H9 (cell line): Measurements from ENCODE around the gene PLCH1. TPM values are rescaled to one million over a fixed set of nuclear protein-coding genes. Genes with fewer than 3 reads are reported as not detected.

Experiments used
- DNase-seq: peaks from one replicate; pipeline ENCODE4 v3.0.0-alpha.2; 2017
- H2AFZ ChIP-seq: one replicate; pipeline ENCODE4 v1.6.1; 2013; ENCODE audit warnings: mild to moderate bottlenecking, low read length, control low read depth, moderate library complexity
- H2AK5ac ChIP-seq: 2 replicates; pipeline ENCODE4 v1.6.1; 2013; ENCODE audit warnings: low read length, control low read depth, mixed read lengths; ENCODE audit not compliant: insufficient read length
- H2BK120ac ChIP-seq: one replicate; pipeline ENCODE4 v1.6.1; 2013; ENCODE audit warnings: low read depth, mild to moderate bottlenecking, low read length, control low read depth, inconsistent platforms; ENCODE audit not compliant: poor library complexity, severe bottlenecking
- H2BK12ac ChIP-seq: 2 replicates; pipeline ENCODE4 v1.6.1; 2013; ENCODE audit warnings: low read length, control low read depth, mixed read lengths, low read depth; ENCODE audit not compliant: insufficient read length
- H2BK15ac ChIP-seq: 2 replicates; pipeline ENCODE4 v1.6.1; 2013; ENCODE audit warnings: low read depth, low read length, control low read depth
- H2BK20ac ChIP-seq: one replicate; pipeline ENCODE4 v1.6.1; 2013; ENCODE audit warnings: low read depth, mild to moderate bottlenecking, low read length, control low read depth, inconsistent platforms; ENCODE audit not compliant: poor library complexity, severe bottlenecking
- H2BK5ac ChIP-seq: 2 replicates; pipeline ENCODE4 v1.6.1; 2013; ENCODE audit warnings: low read length, control low read depth, mixed read lengths; ENCODE audit not compliant: insufficient read length
- H3K14ac ChIP-seq: 2 replicates; pipeline ENCODE4 v1.6.1; 2013; ENCODE audit warnings: low read length, control low read depth; ENCODE audit not compliant: insufficient read depth
- H3K18ac ChIP-seq: 2 replicates; pipeline ENCODE4 v1.6.1; 2013; ENCODE audit warnings: low read depth, mild to moderate bottlenecking, mixed read lengths, low read length, control low read depth; ENCODE audit not compliant: insufficient read length
- H3K23ac ChIP-seq: 2 replicates; pipeline ENCODE4 v1.6.1; 2013; ENCODE audit warnings: low read length, control low read depth, mixed read lengths, low read depth; ENCODE audit not compliant: insufficient read length
- H3K23me2 ChIP-seq: 2 replicates; pipeline ENCODE4 v1.6.1; 2013; ENCODE audit warnings: low read depth, mild to moderate bottlenecking, mixed read lengths, low read length, control low read depth; ENCODE audit not compliant: insufficient read length, poor library complexity, severe bottlenecking
- H3K27ac ChIP-seq: 2 replicates; pipeline ENCODE4 v1.5.1; 2013; ENCODE audit warnings: low read length, control low read depth, mixed read lengths, low read depth; ENCODE audit not compliant: insufficient read length
- H3K27me3 ChIP-seq: 2 replicates; pipeline ENCODE4 v1.6.1; 2013; ENCODE audit warnings: low read length, control low read depth, inconsistent platforms; ENCODE audit not compliant: insufficient read depth
- H3K4ac ChIP-seq: 2 replicates; pipeline ENCODE4 v1.6.1; 2013; ENCODE audit warnings: low read depth, mild to moderate bottlenecking, control low read depth, inconsistent platforms, low read length, moderate library complexity
- H3K4me1 ChIP-seq: 2 replicates; pipeline ENCODE4 v1.6.1; 2013; ENCODE audit warnings: low read length, control low read depth, inconsistent platforms; ENCODE audit not compliant: insufficient read depth
- H3K4me2 ChIP-seq: 2 replicates; pipeline ENCODE4 v1.6.1; 2013; ENCODE audit warnings: low read length, control low read depth, mixed read lengths; ENCODE audit not compliant: insufficient read length, insufficient read depth
- H3K56ac ChIP-seq: 2 replicates; pipeline ENCODE4 v1.6.1; 2013; ENCODE audit warnings: low read depth, mild to moderate bottlenecking, mixed read lengths, low read length, control low read depth; ENCODE audit not compliant: insufficient read length
- H3K79me1 ChIP-seq: 2 replicates; pipeline ENCODE4 v1.6.1; 2013; ENCODE audit warnings: low read depth, mild to moderate bottlenecking, moderate library complexity, low read length, control low read depth, inconsistent platforms; ENCODE audit not compliant: insufficient read depth, poor library complexity, severe bottlenecking
- H3K79me2 ChIP-seq: 2 replicates; pipeline ENCODE4 v1.6.1; 2013; ENCODE audit warnings: low read length, control low read depth, inconsistent platforms; ENCODE audit not compliant: insufficient read depth
- H3K9ac ChIP-seq: 2 replicates; pipeline ENCODE4 v1.6.1; 2013; ENCODE audit warnings: low read length, control low read depth, mixed read lengths; ENCODE audit not compliant: insufficient read length; ENCODE audit errors: extremely low read depth
- H3K9me3 ChIP-seq: one replicate; pipeline ENCODE4 v1.6.1; 2013; ENCODE audit warnings: low read depth, low read length, inconsistent platforms; ENCODE audit not compliant: control insufficient read depth
- H3T11ph ChIP-seq: one replicate; pipeline ENCODE4 v1.6.1; 2013; ENCODE audit warnings: mild to moderate bottlenecking, low read length, control low read depth, inconsistent platforms
- H4K20me1 ChIP-seq: one replicate; pipeline ENCODE4 v1.6.1; 2013; ENCODE audit not compliant: control insufficient read depth, insufficient read length, insufficient read depth
- H4K5ac ChIP-seq: 2 replicates; pipeline ENCODE4 v1.6.1; 2013; ENCODE audit warnings: low read depth, mild to moderate bottlenecking, mixed read lengths, low read length, control low read depth; ENCODE audit not compliant: insufficient read length
- H4K8ac ChIP-seq: replicated peaks from 2 replicates; pipeline ENCODE4 v1.6.1; 2013; ENCODE audit warnings: low read length, control low read depth, mixed read lengths, low read depth; ENCODE audit not compliant: insufficient read length
- H4K91ac ChIP-seq: 2 replicates; pipeline ENCODE4 v1.6.1; 2013; ENCODE audit warnings: low read depth, mild to moderate bottlenecking, moderate library complexity, mixed read lengths, low read length, control low read depth; ENCODE audit not compliant: insufficient read length
- H3K27ac Mint-ChIP-seq, 3 experiments: 2 replicates in 2 of 3; 3 replicates in 1 of 3; pipeline ENCODE4 v1.8.0; 2020 to 2021; ENCODE audit warnings: mixed read lengths in 3 of 3, mild to moderate bottlenecking in 1 of 3, moderate library complexity in 1 of 3
- H3K27me3 Mint-ChIP-seq: 2 replicates; pipeline ENCODE4 v1.8.0; 2021; ENCODE audit warnings: low read depth, mild to moderate bottlenecking, moderate library complexity, mixed read lengths
- H3K36me3 Mint-ChIP-seq, 3 experiments: 2 replicates in 2 of 3; 3 replicates in 1 of 3; pipeline ENCODE4 v1.8.0; 2020 to 2021; ENCODE audit warnings: low read depth in 3 of 3, mixed read lengths in 3 of 3; ENCODE audit not compliant: insufficient read depth in 1 of 3
- H3K4me1 Mint-ChIP-seq, 2 experiments: 2 replicates each; pipeline ENCODE4 v1.8.0; 2020; ENCODE audit warnings: mixed read lengths in 2 of 2
- H3K4me3 Mint-ChIP-seq, 2 experiments: 2 replicates in 1 of 2; 3 replicates in 1 of 2; pipeline ENCODE4 v1.8.0; 2020 to 2021; ENCODE audit warnings: mild to moderate bottlenecking in 2 of 2, mixed read lengths in 2 of 2, moderate library complexity in 1 of 2
- H3K9me3 Mint-ChIP-seq, 2 experiments: 2 replicates in 1 of 2; 3 replicates in 1 of 2; pipeline ENCODE4 v1.8.0; 2020; ENCODE audit warnings: mild to moderate bottlenecking in 2 of 2, mixed read lengths in 2 of 2, moderate library complexity in 1 of 2
- CTCF ChIP-seq: fragments of 200-600 bp; sonication (generic); conservative IDR thresholded peaks from 3 replicates; pipeline ENCODE4 v1.8.0; 2021; ENCODE audit warnings: antibody characterized with exemption, mild to moderate bottlenecking
- WGBS: extraction: QIAGEN DNeasy Blood & Tissue Kit; methylation state at CpG from one replicate; pipeline ENCODE4 v1.1.7; 2013; ENCODE audit warnings: missing lambda C conversion rate, low lambda C conversion rate, mixed read lengths; ENCODE audit not compliant: insufficient read length; ENCODE audit errors: extremely low coverage; 5-methylcytosine and 5-hydroxymethylcytosine counted together
- total RNA-seq: library from RNA; stranded (reverse); gene quantifications from 2 replicates; pipeline ENCODE4 v1.2.1, GENCODE V29; 2021

Gene PLCH1
- total RNA-seq, 1 experiment from 2014 or later: 19.0 TPM

GRCh38 chr3:155646669-155647068 is 98.2 kb downstream of the PLCH1 start:
- H4K8ac ChIP-seq: no peak overlapping the region
- no peak overlapping the region for H3K4me3 Mint-ChIP-seq
- no peak overlapping the region for H3K4ac ChIP-seq
- no peaks in the 10 kb centered on the region for H3K9me3 ChIP-seq
- no peak for TF ChIP-seq CTCF
- H2BK20ac ChIP-seq: no peak overlapping the region
- no peak overlapping the region for H2BK15ac ChIP-seq
- H3K27ac Mint-ChIP-seq: no peak overlapping the region
- no peak overlapping the region for H2BK12ac ChIP-seq
- H3K56ac ChIP-seq: no peak overlapping the region
- peaks cover 7% of the 10 kb centered on the region; the same call in 1 of the 2 replicates for H3K4me1 ChIP-seq
- H3K23ac ChIP-seq: no peak overlapping the region
- no CpG with 5 or more reads among the region's 2 CpGs for WGBS
- H3K27me3 ChIP-seq: no peaks in the 10 kb centered on the region
- H2AK5ac ChIP-seq: no peak overlapping the region
- no peaks in the 10 kb centered on the region for H3K27me3 Mint-ChIP-seq
- H4K20me1 ChIP-seq: no peaks in the 10 kb centered on the region
- no peak overlapping the region for H3K4me2 ChIP-seq
- H3T11ph ChIP-seq: no peak overlapping the region
- no peak overlapping the region for H3K9ac ChIP-seq
- H3K18ac ChIP-seq: no peak overlapping the region
- DNase-seq: no peak
- no peak overlapping the region for H4K91ac ChIP-seq
- H3K27ac ChIP-seq: no peak overlapping the region
- no peak overlapping the region for H3K14ac ChIP-seq
- H3K4me1 Mint-ChIP-seq: peaks cover 12 to 13% of the 10 kb centered on the region in 2 experiments
- no peaks in the 10 kb centered on the region for H3K9me3 Mint-ChIP-seq
- H3K23me2 ChIP-seq: no peaks in the 10 kb centered on the region
- H2BK5ac ChIP-seq: no peak overlapping the region
- H4K5ac ChIP-seq: no peak overlapping the region
- H3K79me1 ChIP-seq: no peaks in the 10 kb centered on the region
- H2BK120ac ChIP-seq: no peak overlapping the region
- peaks cover 0 to 7% (median 0%) of the 10 kb centered on the region in 3 experiments; a peak in 2 of 7 replicates for H3K36me3 Mint-ChIP-seq
- no peaks in the 10 kb centered on the region for H3K79me2 ChIP-seq
- no peak overlapping the region for H2AFZ ChIP-seq
